ENCODE measurements around the gene CEACAM3.
"Not testable (repeated sequence)": the region's sequence is repeated elsewhere in the genome, so short reads cannot be mapped to it uniquely, and the experiment has no call there.

DNA sequence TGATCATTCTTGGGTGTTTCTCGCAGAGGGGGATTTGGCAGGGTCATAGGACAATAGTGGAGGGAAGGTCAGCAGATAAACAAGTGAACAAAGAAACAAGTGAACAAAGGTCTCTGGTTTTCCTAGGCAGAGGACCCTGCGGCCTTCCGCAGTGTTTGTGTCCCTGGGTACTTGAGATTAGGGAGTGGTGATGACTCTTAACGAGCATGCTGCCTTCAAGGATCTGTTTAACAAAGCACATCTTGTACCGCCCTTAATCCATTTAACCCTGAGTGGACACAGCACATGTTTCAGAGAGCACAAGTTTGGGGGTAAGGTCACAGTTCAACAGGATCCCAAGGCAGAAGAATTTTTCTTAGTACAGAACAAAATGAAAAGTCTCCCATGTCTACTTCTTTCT, 28.3 kb upstream of the CEACAM3 start:
- TF ChIP-seq, protein P1, sequence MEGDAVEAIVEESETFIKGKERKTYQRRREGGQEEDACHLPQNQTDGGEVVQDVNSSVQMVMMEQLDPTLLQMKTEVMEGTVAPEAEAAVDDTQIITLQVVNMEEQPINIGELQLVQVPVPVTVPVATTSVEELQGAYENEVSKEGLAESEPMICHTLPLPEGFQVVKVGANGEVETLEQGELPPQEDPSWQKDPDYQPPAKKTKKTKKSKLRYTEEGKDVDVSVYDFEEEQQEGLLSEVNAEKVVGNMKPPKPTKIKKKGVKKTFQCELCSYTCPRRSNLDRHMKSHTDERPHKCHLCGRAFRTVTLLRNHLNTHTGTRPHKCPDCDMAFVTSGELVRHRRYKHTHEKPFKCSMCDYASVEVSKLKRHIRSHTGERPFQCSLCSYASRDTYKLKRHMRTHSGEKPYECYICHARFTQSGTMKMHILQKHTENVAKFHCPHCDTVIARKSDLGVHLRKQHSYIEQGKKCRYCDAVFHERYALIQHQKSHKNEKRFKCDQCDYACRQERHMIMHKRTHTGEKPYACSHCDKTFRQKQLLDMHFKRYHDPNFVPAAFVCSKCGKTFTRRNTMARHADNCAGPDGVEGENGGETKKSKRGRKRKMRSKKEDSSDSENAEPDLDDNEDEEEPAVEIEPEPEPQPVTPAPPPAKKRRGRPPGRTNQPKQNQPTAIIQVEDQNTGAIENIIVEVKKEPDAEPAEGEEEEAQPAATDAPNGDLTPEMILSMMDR (conservative IDR thresholded peaks at IDR 0.05): not testable (repeated sequence)
- TF ChIP-seq EZH2 (IDR thresholded peaks at IDR 0.05; ENCODE audit: low read depth): not testable (repeated sequence)
